ENCODE results near the gene MEIKIN.
A peak's percentile ranks its signal among the peaks of the same experiment; 100 is the strongest.
"Not testable (repeated sequence)": the region's sequence is repeated elsewhere in the genome, so short reads cannot be mapped to it uniquely, and the experiment has no call there.

MEIKIN gene

DNA sequence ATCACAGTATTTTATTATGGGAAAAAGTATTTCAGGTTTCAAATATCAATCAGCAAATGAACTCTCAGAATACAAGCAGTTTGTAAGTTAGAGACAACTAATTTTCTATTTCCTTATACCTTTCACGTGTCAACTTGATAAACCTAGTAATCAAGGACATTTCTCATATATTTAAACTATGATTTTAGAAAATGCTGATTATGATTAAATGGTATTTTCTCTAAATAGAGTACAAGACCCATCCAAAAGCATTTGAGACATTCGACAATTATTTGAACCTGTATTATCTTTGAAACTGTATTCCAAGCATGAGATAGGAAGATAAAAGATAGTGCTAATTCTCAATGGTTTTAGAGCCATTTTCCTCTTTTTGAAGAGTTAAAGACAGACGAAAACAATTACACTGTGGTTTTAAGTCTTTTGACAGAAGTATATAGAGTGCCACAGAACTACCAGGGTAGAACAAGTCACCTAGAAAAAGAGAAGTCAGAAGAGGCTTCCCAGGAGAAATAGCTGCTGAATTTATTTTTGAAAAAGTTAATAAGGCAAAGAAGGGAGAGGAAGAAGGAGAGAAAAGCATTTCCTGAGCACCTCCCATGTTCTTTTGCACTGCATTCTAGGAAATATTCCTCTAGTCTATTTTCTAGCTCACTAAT is 5.6 kb downstream of the MEIKIN start:
- Histone ChIP-seq H3K4me2 (peak overlapping the region; percentile 10 to 73 (median 52); a peak in 20 of 22 replicates), H3K4me1 (peaks cover 15 to 45% (median 22%) of the 10 kb centered on the region in 10 experiments), H3K27me3 (no peaks in the 10 kb centered on the region), H3K9ac (peak overlapping the region in 1 of 11 experiments; percentile 31; a peak in 1 of 22 replicates), H3K4me3 (no peak overlapping the region), H3K36me3 (no peaks in the 10 kb centered on the region), H4K20me1 (no peaks in the 10 kb centered on the region), H3K27ac (no peak overlapping the region), H3K9me3 (replicated peaks in 1 of 11) (peaks cover 0 to 3% (median 0%) of the 10 kb centered on the region in 11 experiments; a peak in 1 of 22 replicates)
- no peak for TF ChIP-seq Cebpa-rat (IDR thresholded peaks at IDR 0.05)

DNA sequence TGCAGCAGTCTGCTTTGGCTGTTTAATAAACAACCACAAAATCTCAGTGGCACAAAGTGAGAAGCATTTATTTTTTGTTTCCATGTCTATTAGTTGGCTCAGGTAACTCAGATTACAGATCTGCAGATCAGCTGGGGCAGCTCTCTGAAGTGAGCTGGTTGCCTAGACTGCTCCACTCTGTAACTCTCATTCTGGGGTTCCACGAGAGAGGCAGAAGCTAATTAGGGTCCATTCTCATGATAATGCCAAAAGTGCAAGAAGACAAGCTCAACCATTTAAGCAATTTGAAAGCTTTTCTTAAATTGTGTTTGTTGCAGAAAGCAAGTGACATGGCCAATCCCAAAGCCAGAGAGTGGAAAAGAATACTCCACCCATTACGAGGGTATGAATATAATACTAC is 13.2 kb downstream of the MEIKIN start:
- no peak for TF ChIP-seq Cebpa-rat (IDR thresholded peaks at IDR 0.05)
- H3K4me2 ChIP-seq = no peak overlapping the region
- peaks cover 22 to 37% (median 27%) of the 10 kb centered on the region in 11 experiments for H3K9me3 ChIP-seq (replicated peaks in 1 of 11)
- H3K27ac ChIP-seq = no peak overlapping the region
- no peaks in the 10 kb centered on the region for H4K20me1 ChIP-seq
- H3K4me3 ChIP-seq = no peak overlapping the region
- no peak overlapping the region for H3K9ac ChIP-seq
- H3K4me1 ChIP-seq = no peaks in the 10 kb centered on the region
- no peaks in the 10 kb centered on the region for H3K27me3 ChIP-seq
- H3K36me3 ChIP-seq = no peaks in the 10 kb centered on the region

GRCh38 chr5:131928957-131929356 is 16.5 kb downstream of the MEIKIN start:
- no peak for TF ChIP-seq Cebpa-rat (IDR thresholded peaks at IDR 0.05)
- Histone ChIP-seq H3K4me1 (no peaks in the 10 kb centered on the region), H3K9ac (no peak overlapping the region)

DNA sequence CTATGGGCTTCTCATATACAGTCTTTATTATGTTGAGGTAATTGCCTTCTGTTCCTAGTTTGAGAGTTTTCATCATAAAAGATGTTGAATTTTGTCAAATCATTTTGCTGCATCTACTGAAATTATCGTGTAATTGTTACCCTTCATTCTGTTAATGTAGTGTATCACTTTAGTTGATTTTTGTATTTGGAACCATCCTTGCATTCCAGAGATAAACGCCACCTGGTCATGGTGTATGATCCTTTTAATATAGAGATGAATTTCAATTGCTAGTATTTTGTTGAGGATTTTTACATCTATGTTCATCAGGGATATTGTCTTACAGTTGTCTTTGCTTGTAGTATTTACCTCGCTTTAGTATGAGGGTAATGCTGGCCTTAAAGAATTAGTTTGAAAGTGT is 19.3 kb downstream of the MEIKIN start:
- no peaks in the 10 kb centered on the region for H4K20me1 ChIP-seq
- no peak for TF ChIP-seq Cebpa-rat (IDR thresholded peaks at IDR 0.05)

More at GRCh38 chr5:131928957-131929356, 16.5 kb downstream of the MEIKIN start:
- no peak overlapping the region for H3K4me3 ChIP-seq
- peaks cover 40 to 65% (median 49%) of the 10 kb centered on the region in 11 experiments for H3K9me3 ChIP-seq (replicated peaks in 1 of 11)
- H3K27me3 ChIP-seq = no peaks in the 10 kb centered on the region
- no peak overlapping the region for H3K4me2 ChIP-seq
- no peak overlapping the region for H3K27ac ChIP-seq
- H4K20me1 ChIP-seq = no peaks in the 10 kb centered on the region
- no peaks in the 10 kb centered on the region for H3K36me3 ChIP-seq

GRCh38 chr5:131916481-131916880 is 29.0 kb downstream of the MEIKIN start:
- Histone ChIP-seq H3K9ac (no peak overlapping the region), H3K4me2 (no peak overlapping the region), H3K4me3 (no peak overlapping the region), H4K20me1 (no peaks in the 10 kb centered on the region), H3K9me3 (replicated peaks in 1 of 11) (no peaks in the 10 kb centered on the region), H3K27me3 (no peaks in the 10 kb centered on the region), H3K36me3 (no peaks in the 10 kb centered on the region), H3K27ac (no peak overlapping the region), H3K4me1 (no peaks in the 10 kb centered on the region)
- no peak for TF ChIP-seq Cebpa-rat (IDR thresholded peaks at IDR 0.05)

More for the DNA sequence above, 19.3 kb downstream of the MEIKIN start:
- Histone ChIP-seq H3K4me3 (no peak overlapping the region), H3K9ac (no peak overlapping the region), H3K9me3 (replicated peaks in 1 of 11) (peaks cover 40 to 64% (median 49%) of the 10 kb centered on the region in 11 experiments), H3K4me2 (no peak overlapping the region), H3K36me3 (no peaks in the 10 kb centered on the region), H3K4me1 (no peaks in the 10 kb centered on the region), H3K27me3 (no peaks in the 10 kb centered on the region), H3K27ac (no peak overlapping the region)

- H3K4me3 ChIP-seq = no peak overlapping the region
- H3K27me3 ChIP-seq = no peaks in the 10 kb centered on the region
- H3K9ac ChIP-seq = no peak overlapping the region
- no peak for TF ChIP-seq Cebpa-rat (IDR thresholded peaks at IDR 0.05)
- no peaks in the 10 kb centered on the region for H3K36me3 ChIP-seq
- H4K20me1 ChIP-seq = no peaks in the 10 kb centered on the region
- no peak overlapping the region for H3K4me2 ChIP-seq
- H3K4me1 ChIP-seq = no peaks in the 10 kb centered on the region
- no peak overlapping the region for H3K27ac ChIP-seq
- 0 out of 22 replicates have a peak, but pooled peaks cover 0 to 6% (median 0%) of the 10 kb centered on the region in 11 experiments for H3K9me3 ChIP-seq (replicated peaks in 1 of 11)
Observed at GRCh38 chr5:131914472-131914871, 31.0 kb downstream of the MEIKIN start.

DNA sequence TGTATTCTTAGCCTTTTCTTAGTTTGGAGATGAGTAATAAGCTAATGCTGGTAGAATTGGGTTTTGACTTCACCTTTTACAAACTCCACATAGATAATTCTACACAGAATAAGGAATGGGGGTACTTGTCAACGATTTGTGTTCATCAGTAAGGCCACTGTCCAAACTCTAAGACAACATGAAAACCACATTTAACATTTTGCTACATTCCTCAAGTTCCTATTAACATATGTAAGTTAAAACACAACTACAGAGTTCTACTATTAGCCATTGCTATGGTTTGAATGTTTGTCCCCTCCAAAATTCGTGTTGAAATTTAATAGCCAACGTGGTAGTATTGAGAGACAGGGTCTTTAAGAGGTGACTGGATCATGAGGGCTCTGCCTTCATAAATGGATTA is 31.9 kb downstream of the MEIKIN start:
- Histone ChIP-seq H3K27me3 (no peaks in the 10 kb centered on the region), H3K4me1 (no peaks in the 10 kb centered on the region), H3K9ac (no peak overlapping the region), H3K9me3 (replicated peaks in 1 of 11) (0 out of 22 replicates have a peak, but pooled peaks cover 0 to 6% (median 0%) of the 10 kb centered on the region in 11 experiments), H3K4me3 (no peak overlapping the region), H3K4me2 (no peak overlapping the region), H4K20me1 (no peaks in the 10 kb centered on the region), H3K36me3 (no peaks in the 10 kb centered on the region), H3K27ac (no peak overlapping the region)
- no peak for TF ChIP-seq Cebpa-rat (IDR thresholded peaks at IDR 0.05)

DNA sequence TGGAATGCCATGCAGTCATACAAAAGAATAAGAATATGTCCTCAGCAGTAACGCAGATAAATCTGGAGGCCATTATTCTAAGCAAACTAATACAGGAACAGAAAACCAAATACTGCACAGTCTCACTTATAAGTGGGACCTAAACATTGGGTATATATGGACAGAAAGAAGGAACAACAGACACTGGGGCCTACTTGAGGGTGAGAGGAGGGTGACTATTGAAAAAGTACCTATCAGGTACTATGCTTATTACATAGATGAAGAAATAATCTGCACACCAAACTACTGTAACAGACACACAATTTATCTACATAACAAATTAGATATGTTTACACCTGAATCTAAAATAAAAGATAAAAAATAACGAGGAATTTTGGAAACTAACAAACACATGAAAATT is 38.8 kb downstream of the MEIKIN start:
- Histone ChIP-seq H3K36me3 (no peaks in the 10 kb centered on the region), H3K4me2 (no peak overlapping the region), H3K9me3 (replicated peaks in 1 of 11) (peaks cover 19 to 47% (median 26%) of the 10 kb centered on the region in 11 experiments), H3K9ac (no peak overlapping the region), H4K20me1 (no peaks in the 10 kb centered on the region), H3K27ac (no peak overlapping the region), H3K4me1 (peaks cover 0 to 6% (median 3%) of the 10 kb centered on the region in 10 experiments; a peak in 3 of 20 replicates), H3K27me3 (no peaks in the 10 kb centered on the region), H3K4me3 (no peak overlapping the region)
- no peak for TF ChIP-seq Cebpa-rat (IDR thresholded peaks at IDR 0.05)

GRCh38 chr5:131902266-131902665 is 43.2 kb downstream of the MEIKIN start:
- H3K4me3 ChIP-seq, H3K4me1 ChIP-seq, H3K36me3 ChIP-seq, H4K20me1 ChIP-seq, H3K27me3 ChIP-seq, H3K27ac ChIP-seq, H3K9ac ChIP-seq: not testable (repeated sequence)
- Histone ChIP-seq H3K4me2 (peak overlapping the region in 1 of 11 experiments; percentile 4; a peak in 2 of 22 replicates), H3K9me3 (replicated peaks in 1 of 11) (peaks cover 39 to 82% (median 51%) of the 10 kb centered on the region in 11 experiments)

GRCh38 chr5:131899686-131900085 is 45.8 kb downstream of the MEIKIN start:
- no peaks in the 10 kb centered on the region for H3K27me3 ChIP-seq
- H3K9ac ChIP-seq = no peak overlapping the region
- H3K9me3 ChIP-seq (replicated peaks in 1 of 11) = peaks cover 34 to 78% (median 58%) of the 10 kb centered on the region in 11 experiments
- no peak for TF ChIP-seq Cebpa-rat (IDR thresholded peaks at IDR 0.05)
- H3K4me3 ChIP-seq = no peak overlapping the region
- H3K4me1 ChIP-seq = peaks cover 0 to 6% (median 3%) of the 10 kb centered on the region in 10 experiments; a peak in 3 of 20 replicates
- no peaks in the 10 kb centered on the region for H4K20me1 ChIP-seq
- no peak overlapping the region for H3K4me2 ChIP-seq
- peaks cover 0 to 4% (median 0%) of the 10 kb centered on the region in 11 experiments; a peak in 1 of 22 replicates for H3K36me3 ChIP-seq
- no peak overlapping the region for H3K27ac ChIP-seq
